AG10803 (cell line): ENCODE data around the gene CCDC70.
A peak's percentile ranks its signal among the peaks of the same experiment; 100 is the strongest.

Experiments used
- DNase-seq: peaks from one replicate; pipeline ENCODE4 v3.0.0; 2010; ENCODE audit warnings: low read depth
- H3K4me3 ChIP-seq: 2 replicates; pipeline ENCODE4 v1.5.1; 2011; ENCODE audit warnings: mild to moderate bottlenecking, low read length, control low read depth
- CTCF ChIP-seq: conservative IDR thresholded peaks from 2 replicates; pipeline ENCODE4 v1.5.1; 2011; ENCODE audit warnings: mild to moderate bottlenecking, low read length, control low read depth, inconsistent platforms

Gene CCDC70

GRCh38 chr13:51818276-51818675 is 43.5 kb upstream of the CCDC70 start:
- DNase-seq: no peak
- H3K4me3 ChIP-seq: no peak overlapping the region
- TF ChIP-seq CTCF: no peak

GRCh38 chr13:51818781-51819511 is 42.8 kb upstream of the CCDC70 start:
- TF ChIP-seq CTCF: no peak
- DNase-seq: peak; percentile 37

GRCh38 chr13:51819544-51819943 is 42.2 kb upstream of the CCDC70 start:
- H3K4me3 ChIP-seq: no peak overlapping the region
- TF ChIP-seq CTCF: no peak
- no peak for DNase-seq

More at GRCh38 chr13:51818781-51819511, 42.8 kb upstream of the CCDC70 start:
- no peak overlapping the region for H3K4me3 ChIP-seq

GRCh38 chr13:51820016-51820597 is 41.7 kb upstream of the CCDC70 start:
- H3K4me3 ChIP-seq: no peak overlapping the region
- no peak for TF ChIP-seq CTCF
- DNase-seq: no peak

- H3K4me3 ChIP-seq: no peak overlapping the region
- no peak for DNase-seq
- TF ChIP-seq CTCF: no peak
Observed at GRCh38 chr13:51821606-51822005, 40.2 kb upstream of the CCDC70 start.

GRCh38 chr13:51822106-51822815 is 39.5 kb upstream of the CCDC70 start:
- H3K4me3 ChIP-seq: no peak overlapping the region
- no peak for TF ChIP-seq CTCF
- no peak for DNase-seq
